Bronchial epithelial cell (primary cell): ENCODE results near the gene ZKSCAN3. TPM values are rescaled to one million over a fixed set of nuclear protein-coding genes. Genes with fewer than 3 reads are reported as not detected.
A peak's percentile ranks its signal among the peaks of the same experiment; 100 is the strongest.
"Not testable (repeated sequence)": the region's sequence is repeated elsewhere in the genome, so short reads cannot be mapped to it uniquely, and the experiment has no call there.

Experiments
- DNase-seq: peaks from one replicate; pipeline ENCODE4 v3.0.0-alpha.2; 2010; ENCODE audit warnings: low read depth
- FAIRE-seq: peaks from 2 replicates; lab custom pipeline; 2011; peaks lifted over from hg19 to GRCh38; lab: Jason Lieb, UNC
- H3K27me3 ChIP-seq: 2 replicates; pipeline ENCODE4 v1.5.1; 2011; ENCODE audit warnings: low read length; ENCODE audit not compliant: control insufficient read depth, insufficient read depth
- H3K36me3 ChIP-seq: 2 replicates; pipeline ENCODE4 v1.5.1; 2011; ENCODE audit warnings: low read length; ENCODE audit not compliant: control insufficient read depth, insufficient read depth
- H3K4me3 ChIP-seq: 2 replicates; pipeline ENCODE4 v1.5.1; 2011; ENCODE audit warnings: mild to moderate bottlenecking, low read depth, low read length, control low read depth
- CTCF ChIP-seq: IDR thresholded peaks from 2 replicates; pipeline ENCODE4 v1.5.1; 2011; ENCODE audit warnings: mild to moderate bottlenecking, moderate library complexity, low read length, control low read depth, inconsistent platforms; ENCODE audit not compliant: insufficient read depth, severe bottlenecking
- total RNA-seq: library from RNA; depleted of rRNA; stranded (reverse); fragments of >200 nt; gene quantifications from 2 replicates; pipeline ENCODE4 v1.2.1, GENCODE V29; 2014

Gene ZKSCAN3
- 2.6 and 3.2 TPM in 2 replicates for total RNA-seq

- Histone ChIP-seq H3K36me3 (no peaks in the 10 kb centered on the region), H3K4me3 (peak within 1 kb of the TSS; percentile 79), H3K27me3 (no peaks in the 10 kb centered on the region)
- DNase-seq (peak; percentile 72), FAIRE-seq (no peak)
- TF ChIP-seq CTCF = no peak
Measured at GRCh38 chr6:28349892-28350737, at the start of gene ZKSCAN3. Gene ZKSCAN3 (plus strand): TSS chr6:28349947. CDS start chr6:28359587, 9,640 bp downstream.

GRCh38 chr6:28303570-28303969, 46.2 kb upstream of the ZKSCAN3 start:
- no peak for FAIRE-seq
- no peak overlapping the region for H3K4me3 ChIP-seq
- no peak for TF ChIP-seq CTCF
- no peak for DNase-seq
- H3K36me3 ChIP-seq = no peaks in the 10 kb centered on the region
- H3K27me3 ChIP-seq = no peaks in the 10 kb centered on the region

- not testable (repeated sequence) for DNase-seq, FAIRE-seq, H3K4me3 ChIP-seq, H3K36me3 ChIP-seq, H3K27me3 ChIP-seq
Measured at GRCh38 chr6:28306363-28306762, 43.4 kb upstream of the ZKSCAN3 start.

GRCh38 chr6:28311139-28311823, 38.5 kb upstream of the ZKSCAN3 start:
- no peak for FAIRE-seq
- DNase-seq = no peak
- Histone ChIP-seq H3K4me3 (no peak overlapping the region), H3K36me3 (no peaks in the 10 kb centered on the region), H3K27me3 (no peaks in the 10 kb centered on the region)
- no peak for TF ChIP-seq CTCF

- no peak overlapping the region for H3K4me3 ChIP-seq
- DNase-seq (no peak), FAIRE-seq (no peak)
- no peak for TF ChIP-seq CTCF
- H3K27me3 ChIP-seq = no peaks in the 10 kb centered on the region
- no peaks in the 10 kb centered on the region for H3K36me3 ChIP-seq
Measured at GRCh38 chr6:28312939-28313338, 36.8 kb upstream of the ZKSCAN3 start.

- no peak for TF ChIP-seq CTCF
- Histone ChIP-seq H3K4me3 (no peak overlapping the region), H3K27me3 (no peaks in the 10 kb centered on the region), H3K36me3 (no peaks in the 10 kb centered on the region)
- DNase-seq (no peak), FAIRE-seq (no peak)
Measured at GRCh38 chr6:28315628-28316027, 34.1 kb upstream of the ZKSCAN3 start.

- not testable (repeated sequence) for DNase-seq, FAIRE-seq, H3K4me3 ChIP-seq
Measured at GRCh38 chr6:28317866-28318265, 31.9 kb upstream of the ZKSCAN3 start.

More at GRCh38 chr6:28317866-28318265, 31.9 kb upstream of the ZKSCAN3 start:
- not testable (repeated sequence) for H3K27me3 ChIP-seq, H3K36me3 ChIP-seq
